HG03354 (cell line): ENCODE measurements around the gene ZNRF2.
A peak's percentile ranks its signal among the peaks of the same experiment; 100 is the strongest.

Source experiments
- ATAC-seq: cut with Tn5 transposase; IDR thresholded peaks from one replicate; pipeline ENCODE4 v1.9.1; 2021; ENCODE audit warnings: mild to moderate bottlenecking; ENCODE audit not compliant: unreplicated experiment, poor library complexity, severe bottlenecking

The ZNRF2 gene

GRCh38 chr7:30313348-30313747, 29.0 kb downstream of the ZNRF2 start:
- ATAC-seq: no peak

- ATAC-seq: no peak
Observed at GRCh38 chr7:30313793-30314192, 29.4 kb downstream of the ZNRF2 start.

- no peak for ATAC-seq
Observed at GRCh38 chr7:30315589-30315988, 31.2 kb downstream of the ZNRF2 start.

DNA sequence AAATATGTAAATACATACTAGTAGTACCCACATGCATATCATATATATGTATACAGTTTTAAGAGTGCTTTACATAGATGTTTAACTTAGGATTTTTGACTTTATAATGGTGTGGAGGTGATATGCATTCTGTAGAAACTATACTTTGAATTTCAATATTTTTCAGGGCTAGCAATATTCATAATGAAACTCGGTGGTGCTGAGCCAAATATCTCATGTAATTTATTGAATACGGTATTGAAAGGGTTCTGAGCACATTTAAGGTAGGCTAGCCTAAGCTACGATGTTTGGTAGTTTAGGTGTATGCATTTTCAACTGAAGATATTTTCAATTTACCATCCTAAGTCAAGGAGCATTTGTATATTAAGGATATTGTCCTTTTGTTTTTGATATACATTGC, 36.0 kb downstream of the ZNRF2 start:
- no peak for ATAC-seq

DNA sequence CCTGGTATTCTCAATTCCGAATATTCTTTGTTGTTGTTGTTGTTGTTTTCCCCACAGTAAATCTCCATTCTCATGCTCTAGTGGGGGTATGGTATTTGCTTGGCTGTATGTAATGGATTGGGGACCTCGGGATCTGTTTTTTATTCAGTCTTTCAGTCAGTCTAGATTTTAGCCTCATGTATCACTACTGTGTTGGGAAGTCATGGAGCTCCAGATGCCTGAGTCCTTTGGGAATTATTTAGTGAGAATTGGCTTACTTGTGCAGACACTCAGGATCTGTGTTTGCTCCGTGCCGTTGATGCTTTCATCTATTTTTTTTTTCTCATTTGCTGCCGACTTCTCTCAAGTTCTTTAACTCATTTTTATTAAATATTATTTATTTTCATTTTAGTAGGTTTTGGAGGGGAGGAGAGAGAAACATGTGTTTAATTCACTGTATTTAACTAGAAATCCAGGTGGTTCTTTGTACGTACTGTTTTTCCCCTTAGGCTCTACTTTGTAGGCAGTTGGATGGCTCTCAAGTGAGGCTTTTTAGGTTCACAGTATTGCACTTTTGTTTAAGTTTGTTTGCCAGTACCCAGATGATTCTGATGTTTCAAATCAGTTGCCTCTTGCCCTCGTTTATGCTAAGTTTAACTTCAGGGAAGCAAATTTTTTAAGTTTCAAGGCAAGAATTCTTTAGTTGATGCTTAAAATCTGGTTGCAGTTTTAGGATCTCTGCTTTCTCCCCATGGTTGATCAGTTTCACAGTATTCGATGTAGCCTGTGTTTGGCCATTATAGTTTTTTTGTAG, 36.9 kb downstream of the ZNRF2 start:
- no peak for ATAC-seq

- no peak for ATAC-seq
Observed at GRCh38 chr7:30321882-30322192, 37.4 kb downstream of the ZNRF2 start.

DNA sequence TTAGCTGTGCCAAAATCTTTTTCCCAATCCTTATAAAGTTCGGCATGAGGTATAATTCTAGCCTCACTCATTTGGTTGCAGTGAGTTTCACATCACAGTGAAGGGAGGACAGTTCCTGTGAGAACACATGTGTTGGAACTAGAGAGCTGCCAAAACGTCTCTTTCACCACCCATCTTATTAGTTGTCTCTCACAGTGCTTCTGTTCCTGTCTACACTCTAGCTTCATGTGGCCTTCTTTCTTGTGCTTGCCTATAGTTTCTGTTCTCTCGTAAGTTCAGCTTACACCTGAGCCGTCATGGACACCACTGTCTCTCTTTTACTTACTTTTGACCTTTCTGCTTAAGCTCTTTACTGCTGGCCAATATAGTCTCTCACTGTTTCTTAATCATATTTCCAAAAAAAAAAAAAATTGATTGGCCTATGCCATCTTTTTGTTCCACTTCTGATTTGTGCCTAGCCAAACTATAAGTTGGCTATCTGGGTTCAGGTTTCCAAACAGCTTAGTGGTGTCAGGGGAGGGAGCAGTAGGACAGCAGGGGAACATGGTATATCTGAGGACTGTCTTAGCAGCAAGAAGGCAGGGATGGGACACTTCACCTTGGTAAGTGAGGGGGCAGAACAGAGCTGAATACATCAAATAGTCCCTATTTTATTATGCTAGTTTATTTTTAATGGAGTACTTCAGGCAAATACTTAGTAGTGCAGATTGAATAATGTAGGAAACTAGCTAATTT, 38.0 kb downstream of the ZNRF2 start:
- ATAC-seq: peak; percentile 79

DNA sequence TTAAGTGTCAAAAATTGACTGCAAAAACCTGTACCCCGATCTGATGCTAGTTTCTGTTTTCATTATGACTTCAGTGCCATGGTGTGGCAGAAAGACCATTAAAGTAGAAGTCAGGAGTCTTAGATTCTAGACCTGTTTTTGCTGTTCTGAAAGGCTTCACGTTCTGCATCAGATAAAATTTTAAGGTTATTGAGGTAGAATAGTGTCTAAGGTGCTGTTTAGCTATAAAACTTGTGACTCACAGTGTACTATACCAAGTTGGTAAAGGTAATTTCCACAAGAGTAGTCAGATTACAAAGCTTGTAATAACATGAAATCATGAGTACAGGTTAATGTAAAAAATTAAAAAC, 38.6 kb downstream of the ZNRF2 start:
- peak; percentile 70 for ATAC-seq

- no peak for ATAC-seq
Observed at GRCh38 chr7:30327813-30328212, 43.4 kb downstream of the ZNRF2 start.

DNA sequence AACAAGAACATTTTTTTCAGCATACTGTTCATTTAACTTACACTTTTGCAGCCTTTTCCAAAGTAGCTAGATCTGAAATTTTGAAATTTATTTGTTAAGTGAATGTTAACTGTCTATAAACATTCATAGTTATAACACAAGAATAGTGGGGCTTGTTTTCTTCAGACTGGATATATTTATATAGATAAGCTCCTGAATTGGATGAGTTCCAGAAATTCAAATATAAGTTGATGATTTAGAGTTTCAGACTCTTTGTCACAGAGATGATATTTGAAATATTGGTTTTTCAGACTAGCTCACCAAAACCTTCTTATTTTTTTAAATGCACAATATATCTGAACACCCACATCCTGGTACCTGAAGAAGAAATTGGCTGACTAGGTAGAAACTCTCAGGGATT, 44.0 kb downstream of the ZNRF2 start:
- ATAC-seq: no peak

DNA sequence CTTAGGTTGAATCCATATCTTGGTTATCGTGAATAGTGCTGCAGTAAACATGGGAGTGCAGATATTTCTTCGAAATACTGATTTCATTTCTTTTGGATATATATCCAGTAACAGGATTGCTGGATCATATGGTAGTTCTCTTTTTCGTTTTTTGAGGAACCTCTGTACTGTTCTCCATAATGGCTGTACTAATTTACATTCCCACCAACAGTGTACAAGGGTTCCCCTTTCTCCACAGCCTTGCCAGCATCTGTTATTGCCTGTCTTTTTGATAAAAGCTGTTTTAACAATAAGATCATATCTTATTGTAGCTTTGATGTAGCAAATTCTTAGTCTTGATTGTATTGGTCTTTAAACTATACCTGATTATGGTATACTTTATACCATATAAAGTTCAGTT, 45.3 kb downstream of the ZNRF2 start:
- no peak for ATAC-seq

DNA sequence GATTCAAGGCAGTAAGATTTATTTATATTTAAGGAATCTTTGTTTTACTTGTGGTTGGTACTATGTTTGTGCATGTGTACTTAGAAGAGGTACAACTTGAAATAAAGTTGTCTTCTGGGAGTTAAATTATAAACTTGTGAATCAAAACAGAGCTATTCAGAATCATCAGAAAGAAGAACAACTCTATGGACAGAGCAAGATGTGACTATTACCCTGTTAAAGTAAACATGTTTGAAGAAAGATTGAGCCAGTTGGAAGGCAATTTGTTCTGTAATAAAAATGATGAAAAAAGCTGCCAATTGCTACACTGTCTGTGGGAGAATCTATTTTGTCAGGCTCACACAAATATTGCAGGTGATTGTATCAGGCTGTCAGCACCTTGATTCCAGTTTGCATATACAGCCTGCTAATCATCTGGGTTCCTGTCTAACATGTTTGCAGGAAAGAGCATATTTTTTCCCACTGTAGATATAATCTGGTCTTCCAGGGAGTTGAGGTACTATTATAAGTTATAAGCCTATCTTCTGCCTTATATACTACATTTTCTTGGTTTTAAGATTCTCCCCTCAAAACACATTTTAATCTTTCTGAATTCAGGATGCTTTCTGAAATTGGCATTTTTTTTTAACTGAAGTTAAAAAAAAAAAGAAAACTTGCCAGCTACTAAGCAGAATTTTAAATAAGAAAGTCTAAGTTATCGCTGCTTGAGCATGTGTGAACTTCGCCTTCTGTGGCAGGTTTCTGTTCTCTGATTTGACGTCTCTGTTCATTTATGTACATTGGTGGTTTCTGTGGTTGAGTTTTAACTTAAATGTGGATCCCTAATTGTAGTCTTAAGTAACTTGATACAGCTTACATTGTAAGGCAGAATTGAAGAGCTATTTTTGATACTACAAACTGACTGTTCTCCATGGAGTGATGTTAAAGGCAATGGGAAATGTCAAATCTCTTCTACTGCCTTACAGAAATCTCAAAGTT, 46.0 kb downstream of the ZNRF2 start:
- ATAC-seq: peak; percentile 72

DNA sequence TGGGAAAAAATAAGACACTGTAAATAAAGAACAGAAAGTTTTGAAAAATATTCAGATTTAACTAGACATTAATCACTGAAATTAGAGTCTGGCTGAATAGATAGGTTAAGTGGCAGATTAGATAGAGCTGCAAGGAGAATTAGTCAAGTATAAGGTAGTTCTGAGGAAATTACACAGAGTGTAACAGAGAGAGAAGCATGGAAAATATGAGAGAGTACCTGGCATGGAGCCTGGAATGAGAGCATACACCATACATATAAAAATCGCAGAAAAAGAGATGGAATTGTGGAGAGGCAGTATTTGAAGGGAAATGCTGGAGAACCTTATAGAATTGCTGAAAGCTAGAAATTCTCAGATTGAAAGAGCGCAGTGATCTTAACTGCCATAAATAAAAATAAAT, 46.9 kb downstream of the ZNRF2 start:
- ATAC-seq: no peak

DNA sequence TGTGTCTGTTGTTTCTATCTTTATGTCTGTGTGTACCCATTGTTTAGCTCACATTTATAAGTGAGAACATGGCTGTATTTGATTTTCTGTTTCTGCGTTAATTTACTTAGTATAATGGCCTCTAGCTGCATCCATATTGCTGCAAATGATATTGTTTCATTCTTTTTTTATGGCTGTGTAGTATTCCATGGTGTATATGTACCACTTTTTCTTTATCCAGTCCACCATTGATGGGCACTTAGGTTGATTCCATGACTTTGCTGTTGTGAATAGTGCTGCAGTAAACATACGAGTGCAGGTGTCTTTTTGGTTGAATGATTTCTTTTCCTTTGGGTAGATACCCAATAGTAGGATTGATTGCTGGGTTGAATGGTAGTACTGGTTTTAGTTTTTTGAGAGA, 48.2 kb downstream of the ZNRF2 start:
- no peak for ATAC-seq

DNA sequence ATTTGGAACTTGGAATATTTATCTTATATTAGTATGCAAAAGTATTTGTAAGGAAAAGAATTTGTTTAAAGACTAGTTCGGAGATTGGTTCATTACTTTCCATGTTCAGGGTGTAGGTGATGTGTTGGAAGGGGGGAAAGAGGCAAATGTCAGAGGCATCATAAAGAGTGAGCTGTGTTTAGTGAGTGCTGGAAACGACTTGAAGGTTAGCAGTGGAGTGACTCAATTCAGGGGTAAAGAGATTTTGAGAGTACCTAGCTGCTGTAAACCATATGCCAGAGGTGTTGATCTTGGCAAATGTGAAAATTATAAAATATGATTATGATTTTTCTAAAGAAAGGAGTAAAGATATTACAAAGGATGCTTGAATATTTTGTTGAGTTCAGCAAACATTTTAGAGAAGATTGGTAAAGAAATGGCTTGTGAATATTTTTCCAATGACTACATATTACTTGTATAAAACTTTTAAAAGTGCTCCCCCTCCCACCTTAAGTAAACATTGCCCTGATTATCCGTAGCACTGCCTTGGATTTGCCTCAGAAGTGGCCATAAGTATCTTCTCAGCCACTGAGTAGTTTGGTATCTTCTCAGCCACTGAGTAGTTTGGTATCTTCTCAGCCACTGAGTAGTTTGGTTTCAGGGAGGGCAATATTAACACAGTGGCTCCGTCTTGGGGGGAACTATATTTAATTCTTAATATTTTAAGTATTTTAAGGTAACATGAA, 51.5 kb downstream of the ZNRF2 start:
- no peak for ATAC-seq

DNA sequence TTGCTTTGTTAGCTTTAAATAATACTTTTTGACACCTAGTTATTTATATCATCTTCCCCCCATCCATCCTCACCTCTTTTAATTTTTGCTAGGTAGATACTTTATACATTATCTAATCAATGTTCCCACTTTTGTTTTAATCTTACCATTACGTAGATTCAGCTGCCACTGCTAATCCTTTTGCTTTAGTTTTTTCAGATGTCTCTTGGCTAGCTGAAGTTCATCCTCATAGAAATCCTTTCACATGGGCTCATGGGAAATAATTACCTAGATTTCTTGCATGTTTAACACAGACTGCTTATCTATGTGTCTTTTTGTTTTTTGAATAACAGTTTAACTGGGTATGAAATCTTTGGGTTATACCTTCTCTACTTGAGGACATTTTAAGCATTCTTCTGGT, 60.1 kb downstream of the ZNRF2 start:
- ATAC-seq: no peak

GRCh38 chr7:30347226-30348082, 63.1 kb downstream of the ZNRF2 start:
- ATAC-seq: peak; percentile 19

DNA sequence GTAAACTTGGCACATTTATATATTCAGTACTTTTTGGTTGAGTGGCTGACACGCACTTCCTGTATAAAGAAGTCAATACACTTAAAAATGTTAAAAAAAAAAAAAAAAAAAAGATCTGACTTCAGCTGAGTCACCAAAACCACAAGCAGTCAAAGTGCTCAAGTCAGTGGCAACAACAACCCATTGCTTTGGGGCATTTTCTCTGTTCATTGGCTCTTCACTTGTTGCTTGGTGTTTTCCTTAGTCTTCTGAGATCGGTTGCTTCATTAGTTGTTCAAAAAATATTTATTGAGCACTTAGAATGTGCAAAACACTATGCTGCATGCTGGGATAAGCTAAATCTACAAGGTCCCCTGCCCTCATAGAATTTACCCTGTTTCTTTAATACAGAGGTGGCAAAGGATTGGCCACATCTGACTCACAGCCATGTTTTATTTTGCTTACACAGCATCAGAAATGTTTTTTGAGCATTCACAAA, 63.7 kb downstream of the ZNRF2 start:
- ATAC-seq: peak; percentile 91

- no peak for ATAC-seq
Observed at GRCh38 chr7:30349170-30349569, 64.8 kb downstream of the ZNRF2 start.
